ENCODE data around the gene KCNK4. TPM values are rescaled to one million over a fixed set of nuclear protein-coding genes. Genes with fewer than 3 reads are reported as not detected.

KCNK4 gene
- total RNA-seq, 1 donor from 2014 or later = 0.52 TPM

DNA sequence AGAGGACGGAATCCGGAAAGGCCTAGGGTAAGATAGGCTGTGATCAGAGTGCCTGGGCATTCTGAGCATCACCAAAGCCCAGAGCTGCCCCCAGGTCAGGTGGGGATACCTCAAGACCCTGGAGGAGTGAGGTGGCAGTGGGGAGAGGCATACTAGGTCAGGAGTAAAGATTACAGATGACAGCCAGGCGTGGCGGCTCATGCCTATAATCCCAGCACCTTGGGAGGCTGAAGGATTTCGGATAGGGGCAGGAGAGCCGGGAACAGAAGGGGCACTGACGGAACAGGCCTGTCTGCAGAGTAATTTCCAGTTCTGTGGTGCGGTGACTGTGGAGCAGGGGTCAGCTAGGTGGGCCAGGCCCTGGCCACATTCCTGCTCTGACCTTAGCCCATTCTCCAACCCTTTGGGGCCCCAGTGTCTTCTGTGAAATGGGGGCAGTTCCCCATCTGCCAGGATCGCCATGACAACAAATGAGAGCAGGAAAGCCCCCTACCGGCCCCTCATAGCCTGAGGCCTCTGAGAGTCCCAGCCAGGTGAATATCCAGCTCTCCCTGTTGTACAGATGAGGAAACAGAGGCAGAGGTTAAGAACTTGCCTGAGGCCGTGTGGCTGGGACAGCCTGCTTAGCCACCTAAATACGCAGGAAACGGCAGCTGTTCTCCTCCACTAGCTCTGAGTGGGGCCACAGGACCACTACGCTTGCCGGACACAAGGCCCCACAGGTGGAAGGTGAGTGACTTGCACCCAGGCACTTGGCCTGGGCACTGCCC lies 15.9 kb upstream of the KCNK4 start:
- H3K36me3 Mint-ChIP-seq (ENCODE audit: low read depth, unreplicated experiment) = peaks cover 7% of the 10 kb centered on the region
- no peak overlapping the region for H3K4me3 Mint-ChIP-seq (ENCODE audit: unreplicated experiment)
- H3K27me3 ChIP-seq (ENCODE audit: insufficient read depth, low read length) = no peaks in the 10 kb centered on the region
- H3K4me1 ChIP-seq (ENCODE audit: insufficient read depth, low read length) = peaks cover 17% of the 10 kb centered on the region
- no peak overlapping the region for H3K4me3 ChIP-seq (ENCODE audit: insufficient read depth, low read depth, low read length)
- no peak for TF ChIP-seq EZH2 (IDR thresholded peaks at IDR 0.05; ENCODE audit: insufficient read depth, low read length)
- TF ChIP-seq, protein P1, sequence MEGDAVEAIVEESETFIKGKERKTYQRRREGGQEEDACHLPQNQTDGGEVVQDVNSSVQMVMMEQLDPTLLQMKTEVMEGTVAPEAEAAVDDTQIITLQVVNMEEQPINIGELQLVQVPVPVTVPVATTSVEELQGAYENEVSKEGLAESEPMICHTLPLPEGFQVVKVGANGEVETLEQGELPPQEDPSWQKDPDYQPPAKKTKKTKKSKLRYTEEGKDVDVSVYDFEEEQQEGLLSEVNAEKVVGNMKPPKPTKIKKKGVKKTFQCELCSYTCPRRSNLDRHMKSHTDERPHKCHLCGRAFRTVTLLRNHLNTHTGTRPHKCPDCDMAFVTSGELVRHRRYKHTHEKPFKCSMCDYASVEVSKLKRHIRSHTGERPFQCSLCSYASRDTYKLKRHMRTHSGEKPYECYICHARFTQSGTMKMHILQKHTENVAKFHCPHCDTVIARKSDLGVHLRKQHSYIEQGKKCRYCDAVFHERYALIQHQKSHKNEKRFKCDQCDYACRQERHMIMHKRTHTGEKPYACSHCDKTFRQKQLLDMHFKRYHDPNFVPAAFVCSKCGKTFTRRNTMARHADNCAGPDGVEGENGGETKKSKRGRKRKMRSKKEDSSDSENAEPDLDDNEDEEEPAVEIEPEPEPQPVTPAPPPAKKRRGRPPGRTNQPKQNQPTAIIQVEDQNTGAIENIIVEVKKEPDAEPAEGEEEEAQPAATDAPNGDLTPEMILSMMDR (IDR thresholded peaks at IDR 0.05; ENCODE audit: insufficient read depth, low read depth, low read length) = no peak
- H3K27ac ChIP-seq (ENCODE audit: low read depth, low read length) = no peak overlapping the region
- H3K79me2 ChIP-seq (ENCODE audit: insufficient read depth, low read length) = peaks cover 7% of the 10 kb centered on the region
- no peak overlapping the region for H2AFZ ChIP-seq (ENCODE audit: low read depth, low read length)
- no peaks in the 10 kb centered on the region for H3K27me3 Mint-ChIP-seq (ENCODE audit: low read depth, unreplicated experiment)
- FAIRE-seq = no peak
- no peaks in the 10 kb centered on the region for H3K9me3 ChIP-seq (ENCODE audit: insufficient read depth, low read depth, low read length)
- no peak overlapping the region for H3K9ac ChIP-seq (ENCODE audit: low read length)
- H3K9me3 Mint-ChIP-seq (ENCODE audit: unreplicated experiment) = no peaks in the 10 kb centered on the region
- H3K36me3 ChIP-seq (ENCODE audit: insufficient read depth, low read length) = no peaks in the 10 kb centered on the region
- H3K4me1 Mint-ChIP-seq (ENCODE audit: low read depth, unreplicated experiment) = peaks cover 4% of the 10 kb centered on the region
- H3K27ac Mint-ChIP-seq (ENCODE audit: unreplicated experiment) = no peak overlapping the region
- no peak overlapping the region for H3K4me2 ChIP-seq (ENCODE audit: low read length)
- no peaks in the 10 kb centered on the region for H4K20me1 ChIP-seq (ENCODE audit: insufficient read depth, low read length)
- no peak for DNase-seq (ENCODE audit: low read depth)

DNA sequence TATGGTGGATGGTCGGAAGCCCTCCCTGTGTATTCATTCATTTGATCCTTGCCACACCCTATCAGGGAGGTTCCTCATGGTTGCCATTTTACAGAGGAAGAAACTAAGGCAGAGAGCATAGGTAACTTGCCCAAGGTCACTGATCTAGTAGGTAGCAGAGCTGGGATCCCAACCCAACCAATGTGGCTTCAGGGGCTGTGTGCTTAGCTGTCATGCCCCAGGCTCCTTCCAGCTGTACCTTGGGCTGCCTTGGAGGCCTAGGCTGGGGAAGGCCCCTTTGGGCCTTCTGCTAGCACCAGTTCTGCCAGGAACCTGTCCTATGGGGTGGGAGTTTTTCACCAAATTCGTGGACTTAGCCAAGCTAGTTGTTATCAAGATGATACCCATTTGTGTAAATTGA lies 15.3 kb upstream of the KCNK4 start:
- no peak for FAIRE-seq
- no peak for DNase-seq (ENCODE audit: low read depth)
- Mint-ChIP-seq H3K4me3 (ENCODE audit: unreplicated experiment) (no peak overlapping the region), H3K4me1 (ENCODE audit: low read depth, unreplicated experiment) (peaks cover 4% of the 10 kb centered on the region), H3K9me3 (ENCODE audit: unreplicated experiment) (no peaks in the 10 kb centered on the region), H3K27me3 (ENCODE audit: low read depth, unreplicated experiment) (no peaks in the 10 kb centered on the region), H3K27ac (ENCODE audit: unreplicated experiment) (no peak overlapping the region), H3K36me3 (ENCODE audit: low read depth, unreplicated experiment) (peaks cover 7% of the 10 kb centered on the region)
- Histone ChIP-seq H3K4me1 (ENCODE audit: insufficient read depth, low read length) (peaks cover 12% of the 10 kb centered on the region), H3K36me3 (ENCODE audit: insufficient read depth, low read length) (no peaks in the 10 kb centered on the region), H2AFZ (ENCODE audit: low read depth, low read length) (no peak overlapping the region), H3K4me3 (ENCODE audit: insufficient read depth, low read depth, low read length) (no peak overlapping the region), H3K27me3 (ENCODE audit: insufficient read depth, low read length) (no peaks in the 10 kb centered on the region), H4K20me1 (ENCODE audit: insufficient read depth, low read length) (no peaks in the 10 kb centered on the region), H3K79me2 (ENCODE audit: insufficient read depth, low read length) (peaks cover 7% of the 10 kb centered on the region), H3K4me2 (ENCODE audit: low read length) (no peak overlapping the region), H3K9ac (ENCODE audit: low read length) (no peak overlapping the region), H3K27ac (ENCODE audit: low read depth, low read length) (no peak overlapping the region), H3K9me3 (ENCODE audit: insufficient read depth, low read depth, low read length) (no peaks in the 10 kb centered on the region)
- TF ChIP-seq EZH2 (IDR thresholded peaks at IDR 0.05; ENCODE audit: insufficient read depth, low read length) = no peak
- TF ChIP-seq, protein P1 (IDR thresholded peaks at IDR 0.05; ENCODE audit: insufficient read depth, low read depth, low read length) = no peak

All from astrocyte (in vitro differentiated cells and primary cell).